Mesodermal cell (in vitro differentiated cells): ENCODE results near the gene IDH2.
A peak's percentile ranks its signal among the peaks of the same experiment; 100 is the strongest.

Experiments used
- H3K27ac ChIP-seq: 2 replicates; pipeline ENCODE4 v1.7.0; 2013; ENCODE audit warnings: mild to moderate bottlenecking, low read depth, low read length, moderate library complexity; ENCODE audit not compliant: severe bottlenecking
- H3K36me3 ChIP-seq: 2 replicates; pipeline ENCODE4 v1.7.1; 2013; ENCODE audit warnings: mild to moderate bottlenecking, low read length, moderate library complexity; ENCODE audit not compliant: control insufficient read depth, insufficient read depth
- H3K4me1 ChIP-seq: one replicate; pipeline ENCODE4 v1.7.1; 2013; ENCODE audit warnings: mild to moderate bottlenecking, low read length; ENCODE audit not compliant: insufficient read depth, control insufficient read depth, poor library complexity, severe bottlenecking
- H3K4me3 ChIP-seq: 2 replicates; pipeline ENCODE4 v1.7.0; 2013; ENCODE audit warnings: low read length, control low read depth, mild to moderate bottlenecking; ENCODE audit not compliant: insufficient read depth, poor library complexity, severe bottlenecking; ENCODE audit errors: extremely low read depth
- H3K9me3 ChIP-seq: 2 replicates; pipeline ENCODE4 v1.7.1; 2013; ENCODE audit warnings: mild to moderate bottlenecking, low read length, moderate library complexity; ENCODE audit not compliant: control insufficient read depth
- WGBS, 2 experiments: methylation state at CpG; one replicate each; pipeline ENCODE4 v1.1.5; 2013; ENCODE audit warnings: missing lambda C conversion rate in 2 of 2; ENCODE audit not compliant: insufficient coverage in 2 of 2; 5-methylcytosine and 5-hydroxymethylcytosine counted together

The IDH2 gene

GRCh38 chr15:90033448-90033847 is 68.8 kb downstream of the IDH2 start:
- 74 to 96% methylated on average over 5 to 6 of the region's 6 CpGs for WGBS, 2 experiments
- Histone ChIP-seq H3K4me1 (peaks cover 56% of the 10 kb centered on the region), H3K9me3 (no peaks in the 10 kb centered on the region), H3K36me3 (peaks cover 2% of the 10 kb centered on the region), H3K27ac (peak overlapping the region; percentile 88), H3K4me3 (no peak overlapping the region)
